22Rv1 (cell line): ENCODE measurements around the gene SLC46A3.

ENCODE experiments used
- CTCF ChIP-seq: fragments of 450-650 bp; IDR thresholded peaks from 2 replicates; pipeline ENCODE4 v1.5.1; 2017; ENCODE audit warnings: mild to moderate bottlenecking
- ZFX ChIP-seq: fragments of 450-650 bp; IDR thresholded peaks from 2 replicates; pipeline ENCODE4 v1.6.1; 2017; ENCODE audit warnings: antibody characterized with exemption, borderline replicate concordance

GRCh38 chr13:28710161-28710560, 8.6 kb downstream of the SLC46A3 start:
- TF ChIP-seq CTCF (no peak), ZFX (no peak)
